Osteocyte (in vitro differentiated cells): ENCODE results near the gene PRKAR1B. TPM values are rescaled to one million over a fixed set of nuclear protein-coding genes. Genes with fewer than 3 reads are reported as not detected.

Experiments
- DNase-seq: peaks from one replicate; pipeline ENCODE4 v3.0.0; 2021; ENCODE audit warnings: mixed read lengths; ENCODE audit not compliant: unreplicated experiment; ENCODE audit errors: extremely low spot score
- H3K27ac Mint-ChIP-seq: one replicate; pipeline ENCODE4 v1.8.0; 2021; ENCODE audit warnings: mild to moderate bottlenecking, mixed read lengths; ENCODE audit not compliant: unreplicated experiment
- H3K27me3 Mint-ChIP-seq: one replicate; pipeline ENCODE4 v1.8.0; 2021; ENCODE audit warnings: mixed read lengths; ENCODE audit not compliant: unreplicated experiment
- H3K36me3 Mint-ChIP-seq: one replicate; pipeline ENCODE4 v1.8.0; 2021; ENCODE audit warnings: mixed read lengths; ENCODE audit not compliant: unreplicated experiment
- H3K4me1 Mint-ChIP-seq: one replicate; pipeline ENCODE4 v1.8.0; 2021; ENCODE audit warnings: mixed read lengths; ENCODE audit not compliant: unreplicated experiment
- H3K4me3 Mint-ChIP-seq: one replicate; pipeline ENCODE4 v1.8.0; 2021; ENCODE audit warnings: mild to moderate bottlenecking, moderate library complexity, mixed read lengths; ENCODE audit not compliant: unreplicated experiment
- H3K9me3 Mint-ChIP-seq: one replicate; pipeline ENCODE4 v1.8.0; 2021; ENCODE audit warnings: mixed read lengths; ENCODE audit not compliant: unreplicated experiment
- CTCF ChIP-seq: fragments of 200-600 bp; sonication (generic); IDR thresholded peaks from 2 replicates; pipeline ENCODE4 v1.5.0; 2021; ENCODE audit warnings: antibody characterized with exemption, mild to moderate bottlenecking, moderate library complexity
- total RNA-seq: library from RNA; stranded (reverse); gene quantifications from 2 replicates; pipeline ENCODE4 v1.2.1, GENCODE V29; 2021

The PRKAR1B gene
- total RNA-seq, 1 donor from 2014 or later, result 12.0 TPM

GRCh38 chr7:711922-712380 is 15.1 kb downstream of the PRKAR1B start:
- peaks cover 5% of the 10 kb centered on the region for H3K4me1 Mint-ChIP-seq
- H3K4me3 Mint-ChIP-seq, result no peak overlapping the region
- H3K27ac Mint-ChIP-seq, result no peak overlapping the region
- H3K9me3 Mint-ChIP-seq, result no peaks in the 10 kb centered on the region
- no peak for DNase-seq
- H3K36me3 Mint-ChIP-seq, result peaks cover 2% of the 10 kb centered on the region
- H3K27me3 Mint-ChIP-seq, result no peaks in the 10 kb centered on the region
- no peak for TF ChIP-seq CTCF

GRCh38 chr7:711093-711921 is 15.8 kb downstream of the PRKAR1B start:
- no peaks in the 10 kb centered on the region for H3K9me3 Mint-ChIP-seq
- H3K27me3 Mint-ChIP-seq, result no peaks in the 10 kb centered on the region
- peaks cover 10% of the 10 kb centered on the region for H3K4me1 Mint-ChIP-seq
- peaks cover 2% of the 10 kb centered on the region for H3K36me3 Mint-ChIP-seq
- H3K27ac Mint-ChIP-seq, result no peak overlapping the region
- peak overlapping the region; percentile 61 for H3K4me3 Mint-ChIP-seq
- TF ChIP-seq CTCF, result no peak
- DNase-seq, result no peak

GRCh38 chr7:710161-710560 is 16.9 kb downstream of the PRKAR1B start:
- no peak for TF ChIP-seq CTCF
- Mint-ChIP-seq H3K9me3 (no peaks in the 10 kb centered on the region), H3K36me3 (peaks cover 2% of the 10 kb centered on the region), H3K27me3 (no peaks in the 10 kb centered on the region), H3K4me1 (peaks cover 13% of the 10 kb centered on the region), H3K27ac (no peak overlapping the region), H3K4me3 (peak overlapping the region; percentile 33)
- DNase-seq, result no peak

GRCh38 chr7:707296-708000 is 19.6 kb downstream of the PRKAR1B start:
- no peak for DNase-seq
- Mint-ChIP-seq H3K27me3 (no peaks in the 10 kb centered on the region), H3K36me3 (peaks cover 5% of the 10 kb centered on the region), H3K4me1 (peaks cover 13% of the 10 kb centered on the region), H3K9me3 (peaks cover 3% of the 10 kb centered on the region), H3K4me3 (no peak overlapping the region), H3K27ac (no peak overlapping the region)
- TF ChIP-seq CTCF, result no peak

GRCh38 chr7:706721-707120 is 20.4 kb downstream of the PRKAR1B start:
- no peak for DNase-seq
- H3K4me1 Mint-ChIP-seq, result peaks cover 13% of the 10 kb centered on the region
- H3K27ac Mint-ChIP-seq, result no peak overlapping the region
- peaks cover 5% of the 10 kb centered on the region for H3K36me3 Mint-ChIP-seq
- no peak for TF ChIP-seq CTCF
- H3K9me3 Mint-ChIP-seq, result peaks cover 3% of the 10 kb centered on the region
- no peaks in the 10 kb centered on the region for H3K27me3 Mint-ChIP-seq
- no peak overlapping the region for H3K4me3 Mint-ChIP-seq
